HG02678 (cell line): Measurements from ENCODE around the gene SGCD.
"Not testable (repeated sequence)": the region's sequence is repeated elsewhere in the genome, so short reads cannot be mapped to it uniquely, and the experiment has no call there.

Source experiments
- ATAC-seq: cut with Tn5 transposase; IDR thresholded peaks from one replicate; pipeline ENCODE4 v1.9.1; 2021; ENCODE audit warnings: mild to moderate bottlenecking, moderate library complexity; ENCODE audit not compliant: unreplicated experiment

The SGCD gene

GRCh38 chr5:156617426-156617825, 290.5 kb downstream of the SGCD start:
- ATAC-seq = no peak

- no peak for ATAC-seq
Observed at GRCh38 chr5:156618601-156619000, 291.6 kb downstream of the SGCD start.

DNA sequence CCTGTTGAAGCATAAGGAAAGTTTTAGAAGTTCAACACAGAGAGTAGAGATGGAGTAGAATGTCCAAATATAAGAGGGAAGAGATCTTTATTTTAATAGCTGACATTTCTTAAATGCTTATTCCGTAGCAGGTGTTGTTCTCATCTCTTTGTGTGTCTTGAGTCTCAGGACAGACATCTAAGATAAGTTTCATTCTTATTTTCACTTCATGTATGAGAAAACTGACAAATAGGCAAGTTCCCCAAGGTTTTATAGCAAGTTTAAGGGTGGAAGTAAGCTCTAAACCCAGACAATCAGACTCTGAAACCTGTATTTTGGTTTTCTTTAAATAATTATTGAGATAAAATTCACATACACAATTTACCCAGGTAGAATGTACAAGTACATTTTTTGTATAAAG, 294.8 kb downstream of the SGCD start:
- no peak for ATAC-seq

DNA sequence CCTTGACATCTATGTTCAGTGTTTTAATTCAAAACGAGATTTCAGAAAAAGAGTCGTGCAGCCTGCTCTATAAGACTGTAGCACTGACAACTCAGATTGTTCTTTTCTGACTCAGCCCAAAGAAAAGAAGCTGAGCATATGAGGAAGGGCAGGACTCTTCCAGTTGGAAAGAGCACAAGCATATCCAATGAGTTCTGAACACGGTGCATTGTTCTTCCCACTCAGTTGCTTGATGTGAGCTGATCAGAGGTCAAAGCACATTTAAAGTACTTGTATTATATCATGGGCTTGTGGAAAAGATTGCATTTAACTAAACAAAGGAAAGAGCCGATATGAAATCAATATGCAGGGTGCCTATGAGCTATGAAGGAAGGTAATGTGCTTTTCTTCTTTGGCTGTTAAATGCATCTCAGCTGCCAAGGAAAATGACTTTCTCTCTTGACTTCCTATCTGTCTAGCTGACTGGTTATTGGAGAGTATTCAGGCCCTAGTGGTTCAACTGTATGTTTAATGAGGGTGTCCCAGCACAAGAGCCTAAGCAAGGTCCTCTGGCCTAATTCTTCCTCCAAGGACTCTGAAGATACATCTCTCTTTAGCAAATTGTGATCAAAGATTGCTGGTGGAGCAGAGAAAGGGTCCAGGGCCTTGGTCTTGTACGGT, 296.5 kb downstream of the SGCD start:
- ATAC-seq = no peak

- ATAC-seq = no peak
Observed at GRCh38 chr5:156624686-156625085, 297.7 kb downstream of the SGCD start.

GRCh38 chr5:156628421-156628820, 301.5 kb downstream of the SGCD start:
- ATAC-seq = no peak

DNA sequence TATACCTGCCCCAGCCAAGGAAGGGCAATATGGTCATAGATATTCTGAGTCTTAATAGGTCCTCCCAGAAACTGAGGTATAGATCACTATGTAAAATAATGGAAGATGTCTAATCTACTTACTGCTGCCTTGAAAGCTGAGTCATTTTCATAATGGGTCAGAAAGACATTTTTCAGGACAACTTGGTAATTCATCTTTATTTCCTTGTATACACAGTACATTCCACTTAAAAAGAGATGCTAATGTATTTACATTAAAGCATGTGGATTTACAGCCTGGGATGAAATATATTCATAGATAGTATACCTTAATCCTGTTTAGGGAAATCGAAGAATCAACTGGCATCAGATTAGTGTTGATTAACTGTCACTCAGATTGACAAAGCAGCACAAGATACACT, 304.0 kb downstream of the SGCD start:
- no peak for ATAC-seq

DNA sequence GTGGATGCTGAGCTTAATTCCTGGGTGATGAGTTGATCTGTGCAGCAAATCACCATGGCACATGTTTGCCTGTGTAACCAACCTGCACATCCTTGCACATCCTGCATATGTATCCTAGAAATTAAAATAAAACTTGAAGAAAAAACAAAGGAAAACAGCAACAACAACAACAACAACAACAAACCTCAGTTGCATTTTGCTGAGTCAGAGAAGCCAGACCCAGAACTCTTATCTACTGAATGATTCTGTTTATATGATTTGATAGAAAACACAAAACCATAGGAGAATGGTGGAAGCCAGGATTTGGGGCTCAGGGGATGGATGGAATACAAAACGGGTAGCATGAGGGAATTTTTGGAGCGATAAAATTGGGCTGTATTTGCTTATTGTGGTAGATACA, 307.3 kb downstream of the SGCD start:
- ATAC-seq = no peak

- ATAC-seq = no peak
Observed at GRCh38 chr5:156640691-156641241, 313.8 kb downstream of the SGCD start.

GRCh38 chr5:156641686-156642085, 314.7 kb downstream of the SGCD start:
- no peak for ATAC-seq

- ATAC-seq = no peak
Observed at GRCh38 chr5:156647034-156647451, 320.1 kb downstream of the SGCD start.

- ATAC-seq = no peak
Observed at GRCh38 chr5:156654444-156654843, 327.5 kb downstream of the SGCD start.

GRCh38 chr5:156655732-156656131, 328.8 kb downstream of the SGCD start:
- no peak for ATAC-seq

DNA sequence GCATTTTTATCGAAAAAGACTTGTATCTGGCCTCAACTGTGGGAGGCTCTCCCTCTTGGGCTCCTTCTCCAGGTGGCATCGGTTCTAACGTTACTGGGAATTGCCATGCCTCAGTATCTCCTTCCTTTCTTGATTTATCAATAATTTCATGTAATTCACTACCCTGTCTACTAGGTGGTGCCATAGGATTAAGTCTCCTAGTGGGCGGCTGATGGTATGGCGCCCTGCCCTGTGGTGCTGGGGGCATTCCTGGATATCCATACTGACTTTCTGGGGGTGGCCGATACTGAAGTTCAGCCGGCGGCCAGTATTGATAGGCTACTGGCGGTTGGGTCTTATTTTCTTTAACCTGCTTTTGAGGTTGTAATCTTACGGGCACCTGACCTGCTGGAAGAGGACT, 337.9 kb downstream of the SGCD start:
- not testable (repeated sequence) for ATAC-seq

GRCh38 chr5:156666686-156667085, 339.7 kb downstream of the SGCD start:
- not testable (repeated sequence) for ATAC-seq

- ATAC-seq = no peak
Observed at GRCh38 chr5:156667616-156668015, 340.7 kb downstream of the SGCD start.

DNA sequence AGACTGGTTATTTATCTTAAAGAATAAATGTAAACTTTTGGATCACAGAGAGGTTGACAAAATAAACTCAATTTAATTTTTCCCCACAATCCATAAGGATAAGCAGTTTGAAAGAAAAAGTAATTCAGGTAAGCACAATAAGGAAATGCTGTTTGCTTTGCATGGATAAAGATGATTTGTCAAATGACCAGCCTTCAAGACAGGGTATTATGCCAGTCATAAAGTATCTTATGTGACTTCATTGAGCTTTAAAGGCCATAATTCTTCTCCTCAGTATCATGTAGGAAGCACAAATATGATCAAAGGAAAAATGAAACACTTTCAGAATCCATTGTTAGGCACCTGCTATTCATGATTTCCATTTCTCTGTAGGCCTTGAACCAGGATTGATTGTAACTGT, 342.5 kb downstream of the SGCD start:
- no peak for ATAC-seq

DNA sequence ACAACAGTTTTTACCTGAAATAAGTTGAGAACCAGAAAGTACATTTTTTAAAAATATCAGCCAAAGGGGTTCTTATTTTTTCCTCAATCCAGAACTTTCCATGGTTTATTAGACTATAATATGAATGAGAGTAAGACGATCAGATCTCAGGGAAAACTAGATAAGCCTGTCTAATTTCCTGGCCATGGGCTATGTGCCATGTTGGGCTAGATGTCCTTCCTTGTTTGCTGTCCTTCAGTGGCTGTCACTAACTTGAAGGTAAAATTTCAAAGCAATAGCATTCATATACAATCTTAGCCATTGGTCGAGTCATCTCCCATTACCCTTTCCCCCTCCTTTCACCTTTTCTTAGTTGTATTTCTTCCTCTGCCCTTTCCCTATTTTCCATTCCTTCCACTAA, 343.7 kb downstream of the SGCD start:
- ATAC-seq = no peak

DNA sequence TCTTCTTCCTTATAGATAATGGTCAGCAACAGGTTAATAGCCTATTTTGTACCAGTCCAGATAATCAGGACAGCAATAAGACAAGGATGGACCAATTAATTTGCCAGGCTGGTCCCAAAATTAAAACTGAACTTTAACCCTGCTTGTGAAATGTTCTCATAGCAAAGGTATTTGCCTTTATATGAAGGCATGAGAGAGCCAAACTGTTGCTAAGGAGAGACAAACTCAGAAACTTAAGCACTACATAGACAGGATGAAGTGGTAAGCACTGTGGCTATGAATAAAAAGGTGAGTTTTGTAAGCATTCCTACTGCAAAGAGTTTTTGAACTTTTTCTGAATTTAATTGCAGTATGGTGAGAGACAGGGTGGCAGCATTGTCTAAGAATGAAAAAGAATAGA, 348.4 kb downstream of the SGCD start:
- no peak for ATAC-seq

- ATAC-seq = no peak
Observed at GRCh38 chr5:156677963-156678362, 351.0 kb downstream of the SGCD start.

DNA sequence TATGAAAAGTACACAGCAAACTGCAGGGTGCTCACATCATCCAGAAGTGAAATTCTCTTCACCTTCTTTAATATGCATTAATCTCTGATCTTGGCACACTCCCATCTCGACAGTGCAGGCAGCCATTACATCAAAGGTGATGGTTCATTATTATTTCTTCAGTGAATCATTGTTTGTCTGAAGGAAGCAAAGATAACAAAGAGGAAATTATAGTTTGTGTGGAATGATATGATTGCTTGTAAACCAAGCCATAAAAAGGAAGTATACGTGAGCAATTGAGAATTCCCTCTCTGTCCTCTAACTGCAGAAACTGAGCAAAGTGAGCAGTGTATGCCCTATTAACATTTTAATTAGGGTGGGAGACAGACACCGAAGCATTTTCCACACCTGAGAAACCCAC, 351.5 kb downstream of the SGCD start:
- ATAC-seq = no peak

DNA sequence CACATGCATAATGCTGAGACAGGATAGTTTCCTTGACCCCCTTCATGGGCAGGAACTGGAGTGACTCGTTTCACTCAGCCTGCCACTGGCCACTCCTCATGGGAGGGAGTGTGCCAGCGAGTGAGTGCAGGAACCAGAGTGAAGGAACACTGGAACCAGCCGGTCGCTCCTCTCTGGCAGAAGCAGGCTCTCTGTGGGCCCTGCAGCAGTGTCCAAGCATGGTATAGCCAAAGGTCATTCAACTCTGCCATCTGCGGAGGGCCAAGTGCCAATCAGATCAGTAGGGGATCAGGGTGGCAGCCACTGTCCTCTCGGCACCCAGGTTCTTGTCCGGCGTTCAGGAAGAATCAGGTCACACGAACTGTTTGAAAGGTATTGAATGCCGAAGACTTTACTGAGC, 353.9 kb downstream of the SGCD start:
- ATAC-seq = no peak

DNA sequence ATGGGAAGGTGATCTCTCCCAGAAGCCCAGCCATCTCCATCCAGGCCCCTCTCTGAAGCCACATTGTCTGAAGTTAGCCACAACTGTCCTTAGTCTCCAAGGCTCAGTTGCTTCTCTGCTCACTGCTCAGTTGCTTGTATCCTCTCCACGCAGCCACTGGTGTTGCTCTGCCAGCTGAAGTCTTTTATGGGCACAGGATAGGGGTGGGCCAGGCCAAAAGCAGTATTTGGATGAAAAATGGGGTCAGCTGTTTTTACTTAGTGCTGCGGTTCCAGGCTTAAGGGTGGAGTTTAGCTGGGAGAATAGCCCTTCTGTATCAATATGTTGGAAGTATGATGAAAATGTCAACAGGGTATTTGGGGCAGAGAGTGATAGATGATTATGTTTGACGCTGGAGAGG, 354.3 kb downstream of the SGCD start:
- no peak for ATAC-seq
